GM12864 (cell line): ENCODE measurements around the gene PC.

Experiments
- DNase-seq: peaks from one replicate; pipeline ENCODE4 v3.0.0-alpha.2; 2011; ENCODE audit warnings: low read depth
- H3K4me3 ChIP-seq: 2 replicates; pipeline ENCODE4 v1.5.1; 2011; ENCODE audit warnings: mild to moderate bottlenecking, low read depth, low read length, control low read depth
- TF ChIP-seq, protein P1 (sequence below): IDR thresholded peaks from 2 replicates; pipeline ENCODE4 v1.5.1; 2011; ENCODE audit warnings: low read depth, mild to moderate bottlenecking, moderate library complexity, low read length, control low read depth, inconsistent platforms; ENCODE audit errors: missing control alignments

Gene PC

DNA sequence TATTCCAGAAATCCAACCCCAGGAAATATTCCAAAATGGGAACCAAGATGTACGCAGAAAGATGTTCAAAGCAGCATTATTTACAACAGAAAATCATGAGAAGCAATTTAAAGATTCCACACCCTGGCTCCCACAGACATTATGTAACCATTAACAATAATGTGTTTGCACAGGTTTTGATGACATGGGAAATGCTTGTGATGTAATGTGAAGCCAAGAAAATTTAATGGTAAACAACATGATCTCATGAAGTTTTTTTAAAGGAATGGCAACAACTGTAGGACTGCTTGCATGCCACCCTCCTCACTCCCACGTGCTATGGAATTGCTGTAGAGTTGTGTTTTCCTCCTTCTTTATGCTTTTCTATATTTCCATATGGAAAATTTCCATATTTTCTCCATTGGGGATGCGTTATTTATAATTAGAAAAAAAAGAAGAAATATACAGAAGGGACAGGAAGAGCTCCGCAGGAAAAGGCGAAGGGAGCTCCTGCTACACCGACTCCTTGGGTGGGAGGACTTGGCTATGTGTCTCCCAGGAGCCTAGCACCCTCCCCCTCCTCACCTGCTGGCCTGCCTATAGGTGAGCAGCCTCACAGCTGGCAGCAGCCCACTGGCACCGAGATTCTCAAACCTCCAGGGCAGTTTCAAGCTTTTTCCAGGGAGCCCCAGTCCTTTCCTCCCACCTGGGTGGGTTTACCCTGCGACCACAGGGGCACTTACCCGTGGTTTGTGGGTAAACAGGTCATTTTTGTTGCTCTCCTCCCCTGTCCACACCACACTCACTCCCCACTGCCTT, 80.4 kb downstream of the PC start:
- DNase-seq: no peak
- TF ChIP-seq, protein P1, sequence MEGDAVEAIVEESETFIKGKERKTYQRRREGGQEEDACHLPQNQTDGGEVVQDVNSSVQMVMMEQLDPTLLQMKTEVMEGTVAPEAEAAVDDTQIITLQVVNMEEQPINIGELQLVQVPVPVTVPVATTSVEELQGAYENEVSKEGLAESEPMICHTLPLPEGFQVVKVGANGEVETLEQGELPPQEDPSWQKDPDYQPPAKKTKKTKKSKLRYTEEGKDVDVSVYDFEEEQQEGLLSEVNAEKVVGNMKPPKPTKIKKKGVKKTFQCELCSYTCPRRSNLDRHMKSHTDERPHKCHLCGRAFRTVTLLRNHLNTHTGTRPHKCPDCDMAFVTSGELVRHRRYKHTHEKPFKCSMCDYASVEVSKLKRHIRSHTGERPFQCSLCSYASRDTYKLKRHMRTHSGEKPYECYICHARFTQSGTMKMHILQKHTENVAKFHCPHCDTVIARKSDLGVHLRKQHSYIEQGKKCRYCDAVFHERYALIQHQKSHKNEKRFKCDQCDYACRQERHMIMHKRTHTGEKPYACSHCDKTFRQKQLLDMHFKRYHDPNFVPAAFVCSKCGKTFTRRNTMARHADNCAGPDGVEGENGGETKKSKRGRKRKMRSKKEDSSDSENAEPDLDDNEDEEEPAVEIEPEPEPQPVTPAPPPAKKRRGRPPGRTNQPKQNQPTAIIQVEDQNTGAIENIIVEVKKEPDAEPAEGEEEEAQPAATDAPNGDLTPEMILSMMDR: no peak
- H3K4me3 ChIP-seq: no peak overlapping the region

DNA sequence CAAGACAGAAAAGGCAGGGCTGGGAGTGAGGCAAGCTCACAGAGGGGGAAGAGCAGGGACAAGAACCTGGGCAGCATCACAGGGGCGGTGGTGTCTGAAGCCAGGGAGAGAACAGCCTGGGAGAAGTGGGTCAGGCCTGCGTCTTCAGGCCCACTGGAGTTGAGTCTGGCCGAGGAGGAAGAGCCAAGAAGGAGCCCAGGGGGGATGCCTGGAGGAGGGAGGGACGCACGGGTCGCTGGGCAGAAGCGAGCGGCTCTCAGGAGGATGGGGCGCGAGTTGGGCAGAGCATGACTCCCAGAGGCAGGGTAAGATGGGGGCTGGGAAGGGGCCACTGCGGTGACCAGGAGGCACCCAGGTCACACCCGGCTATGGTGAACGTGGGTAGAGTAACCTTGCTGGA, 82.8 kb downstream of the PC start:
- no peak overlapping the region for H3K4me3 ChIP-seq
- TF ChIP-seq, protein P1: no peak
- DNase-seq: no peak

DNA sequence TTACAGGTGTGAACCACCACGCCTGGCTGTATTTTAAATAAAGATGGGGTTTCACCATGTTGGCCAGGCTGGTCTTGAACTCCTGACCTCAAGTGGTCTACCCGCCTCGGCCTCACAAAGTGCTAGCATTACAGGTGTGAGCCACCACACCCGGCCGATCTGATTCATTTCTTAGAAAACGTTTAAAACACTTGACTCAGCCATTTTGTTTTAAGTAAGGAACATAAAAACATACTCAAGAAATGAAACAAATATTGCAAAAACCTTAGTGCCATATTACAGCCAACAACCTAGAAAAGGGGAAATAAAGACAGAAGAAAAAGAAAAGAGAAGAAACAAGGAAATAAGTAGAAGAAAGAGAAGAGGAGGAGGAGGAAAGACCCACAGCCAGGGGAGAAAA, 84.0 kb downstream of the PC start:
- no peak overlapping the region for H3K4me3 ChIP-seq
- TF ChIP-seq, protein P1: no peak
- DNase-seq: no peak

- no peak overlapping the region for H3K4me3 ChIP-seq
- DNase-seq: no peak
- TF ChIP-seq, protein P1: no peak
Observed at GRCh38 chr11:66871521-66871901, 86.7 kb downstream of the PC start.

GRCh38 chr11:66870616-66871520, 87.3 kb downstream of the PC start:
- DNase-seq: no peak
- no peak overlapping the region for H3K4me3 ChIP-seq
- TF ChIP-seq, protein P1: no peak

GRCh38 chr11:66870131-66870530, 88.1 kb downstream of the PC start:
- no peak overlapping the region for H3K4me3 ChIP-seq
- TF ChIP-seq, protein P1: no peak
- DNase-seq: no peak
